Measurements from ENCODE around the gene TNIP1.

DNA sequence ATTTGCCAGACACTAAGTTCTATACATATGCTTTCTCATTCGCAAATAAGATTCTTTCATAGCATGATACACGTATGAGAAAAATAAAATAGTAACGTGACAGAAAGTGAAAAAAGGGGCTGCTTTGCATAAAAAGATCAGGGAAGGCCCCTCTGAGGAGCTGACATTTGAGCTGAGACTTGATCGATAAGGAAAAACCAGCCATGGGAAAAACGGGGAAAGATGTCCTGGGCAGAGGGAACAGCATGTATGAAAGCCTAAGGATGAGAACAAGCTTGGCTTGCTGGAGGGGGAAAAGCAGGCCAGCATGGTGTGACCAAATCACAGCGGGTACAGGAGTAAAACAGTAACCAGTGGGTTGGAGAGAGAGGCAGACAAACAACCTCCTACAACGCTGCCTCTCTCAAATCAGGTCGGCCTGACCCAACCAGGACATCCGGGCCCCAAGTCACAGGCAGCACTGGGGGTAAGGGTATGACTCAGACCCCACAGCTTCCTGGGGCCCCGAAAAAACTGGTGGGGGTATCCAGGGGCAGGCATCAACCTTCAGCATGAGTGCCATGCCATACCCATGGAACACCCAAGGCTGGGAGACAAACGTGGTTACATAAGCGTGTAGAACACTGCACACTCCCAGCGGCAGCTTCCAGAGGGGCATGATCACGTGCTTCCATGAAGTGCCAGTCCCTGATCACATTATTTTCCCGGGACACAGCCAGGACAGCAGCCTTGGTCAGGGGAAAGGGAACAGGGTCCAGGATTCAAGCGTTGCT is 2.2 kb downstream of the TNIP1 start:
- TF ChIP-seq CTCF (IDR thresholded peaks at IDR 0.05) (no peak), POLR2A (IDR thresholded peaks at IDR 0.05) (no peak)

Measured in adrenal gland (tissue), 5 donors.